Hematopoietic multipotent progenitor cell treated with erythropoietin and hydrocortisone succinate and interleukin-3 and kit ligand, for 8 days (in vitro differentiated cells): ENCODE results near the gene LPAR3.

Source experiments
- DNase-seq: peaks from one replicate; pipeline ENCODE4 v3.0.0-alpha.2; 2015

LPAR3 gene

GRCh38 chr1:84899969-84900368 lies 7.0 kb upstream of the LPAR3 start:
- no peak for DNase-seq

- DNase-seq = no peak
Measured at GRCh38 chr1:84896279-84896678, 3.3 kb upstream of the LPAR3 start.

- DNase-seq = no peak
Measured at GRCh38 chr1:84890566-84890965, 2.4 kb downstream of the LPAR3 start.

- no peak for DNase-seq
Measured at GRCh38 chr1:84889437-84889836, 3.6 kb downstream of the LPAR3 start.

GRCh38 chr1:84888753-84889152 lies 4.3 kb downstream of the LPAR3 start:
- DNase-seq = no peak

GRCh38 chr1:84887261-84887934 lies 5.6 kb downstream of the LPAR3 start:
- no peak for DNase-seq

GRCh38 chr1:84885469-84885868 lies 7.5 kb downstream of the LPAR3 start:
- DNase-seq = no peak

GRCh38 chr1:84884671-84885389 lies 8.2 kb downstream of the LPAR3 start:
- no peak for DNase-seq

- DNase-seq = no peak
Measured at GRCh38 chr1:84883286-84883685, 9.7 kb downstream of the LPAR3 start.

- no peak for DNase-seq
Measured at GRCh38 chr1:84877592-84877991, 15.4 kb downstream of the LPAR3 start.

GRCh38 chr1:84876353-84876752 lies 16.7 kb downstream of the LPAR3 start:
- DNase-seq = no peak

- DNase-seq = no peak
Measured at GRCh38 chr1:84873366-84873765, 19.6 kb downstream of the LPAR3 start.

GRCh38 chr1:84872696-84873355 lies 20.2 kb downstream of the LPAR3 start:
- DNase-seq = no peak

- DNase-seq = no peak
Measured at GRCh38 chr1:84871181-84871580, 21.8 kb downstream of the LPAR3 start.

GRCh38 chr1:84870591-84870990 lies 22.4 kb downstream of the LPAR3 start:
- DNase-seq = no peak

GRCh38 chr1:84869720-84870119 lies 23.3 kb downstream of the LPAR3 start:
- no peak for DNase-seq

- no peak for DNase-seq
Measured at GRCh38 chr1:84862810-84863251, 30.2 kb downstream of the LPAR3 start.

GRCh38 chr1:84861988-84862644 lies 30.9 kb downstream of the LPAR3 start:
- DNase-seq = no peak

- no peak for DNase-seq
Measured at GRCh38 chr1:84861516-84861915, 31.5 kb downstream of the LPAR3 start.

GRCh38 chr1:84859866-84860265 lies 33.1 kb downstream of the LPAR3 start:
- no peak for DNase-seq

GRCh38 chr1:84857906-84858305 lies 35.1 kb downstream of the LPAR3 start:
- no peak for DNase-seq

- no peak for DNase-seq
Measured at GRCh38 chr1:84856726-84857270, 36.2 kb downstream of the LPAR3 start.
